Endothelial cell of umbilical vein (primary cell): ENCODE data around the gene TRMT2B. TPM values are rescaled to one million over a fixed set of nuclear protein-coding genes. Genes with fewer than 3 reads are reported as not detected.

Source experiments
- BruUV-seq: library from RNA; stranded (reverse); fragments of 400-500 nt; replicated peaks from 2 replicates; lab custom pipeline; 2021; lab: Mats Ljungman, UMichigan
- CTCF ChIA-PET: fragments of 300-600, 350-600 bp; sonication (Branson Sonifier 250); formaldehyde crosslinking; loops from one replicate; lab custom pipeline; 2021; ENCODE audit warnings: antibody characterized with exemption, inconsistent platforms; lab: Charles Lee
- POLR2A ChIA-PET: fragments of 300-600, 350-600 bp; sonication (Branson Sonifier 250); formaldehyde crosslinking; loops from one replicate; lab custom pipeline; 2021; ENCODE audit warnings: antibody characterized with exemption, inconsistent platforms; lab: Charles Lee
- DNase-seq: peaks from one replicate; pipeline ENCODE4 v3.0.0-alpha.2; 2011; ENCODE audit warnings: low read depth, low spot score
- FAIRE-seq: peaks from 2 replicates; lab custom pipeline; 2011; peaks lifted over from hg19 to GRCh38; lab: Jason Lieb, UNC
- H2AFZ ChIP-seq: 2 replicates; pipeline ENCODE4 v1.6.0; 2012; ENCODE audit warnings: low read depth, low read length, control low read depth, inconsistent platforms
- H3K27ac ChIP-seq: 2 replicates; pipeline ENCODE4 v1.5.1; 2011; ENCODE audit warnings: low read depth, mild to moderate bottlenecking, control low read depth, low read length, moderate library complexity; ENCODE audit not compliant: insufficient read depth
- H3K27me3 ChIP-seq, 2 experiments: 2 replicates each; pipeline versions ENCODE4 v1.6.0 to v1.6.1; 2011; ENCODE audit warnings: low read length in 2 of 2, mixed read lengths in 1 of 2; ENCODE audit not compliant: control insufficient read depth in 2 of 2, insufficient read depth in 2 of 2
- H3K36me3 ChIP-seq, 2 experiments: 2 replicates in 1 of 2; 3 replicates in 1 of 2; pipeline ENCODE4 v1.5.1; 2011; ENCODE audit warnings: low read length in 2 of 2, mild to moderate bottlenecking in 1 of 2, moderate library complexity in 1 of 2; ENCODE audit not compliant: control insufficient read depth in 2 of 2, insufficient read depth in 2 of 2; ENCODE audit errors: extremely low read depth in 1 of 2
- H3K4me1 ChIP-seq: 3 replicates; pipeline ENCODE4 v1.5.1; 2011; ENCODE audit warnings: mild to moderate bottlenecking, low read length; ENCODE audit not compliant: control insufficient read depth, insufficient read depth; ENCODE audit errors: extremely low read depth
- H3K4me2 ChIP-seq: 2 replicates; pipeline ENCODE4 v1.6.1; 2011; ENCODE audit warnings: low read length, control low read depth, mixed read lengths; ENCODE audit not compliant: insufficient read depth
- H3K4me3 ChIP-seq, 3 experiments: fragments of 200-600 bp in 1 of 3; sonication (generic), shearing (Covaris generic) in 1 of 3; replicated peaks in 1 of 3; 2 replicates each; pipeline ENCODE4 v1.5.1; 2011 to 2016; ENCODE audit warnings: control low read depth in 3 of 3, low read length in 3 of 3, mild to moderate bottlenecking in 2 of 3, inconsistent platforms in 1 of 3, low read depth in 1 of 3, moderate library complexity in 1 of 3; ENCODE audit not compliant: insufficient read depth in 1 of 3
- H3K79me2 ChIP-seq: 2 replicates; pipeline ENCODE4 v1.6.0; 2012; ENCODE audit warnings: low read length, inconsistent platforms; ENCODE audit not compliant: control insufficient read depth, insufficient read depth
- H3K9ac ChIP-seq: replicated peaks from 2 replicates; pipeline ENCODE3; 2011; ENCODE audit warnings: low read length, control low read depth; ENCODE audit not compliant: insufficient read depth; ENCODE audit errors: extremely low read depth
- H3K9me1 ChIP-seq: replicated peaks from 3 replicates; pipeline ENCODE4 v1.6.0; 2011; ENCODE audit warnings: mild to moderate bottlenecking, low read length; ENCODE audit not compliant: control insufficient read depth, insufficient read depth; ENCODE audit errors: extremely low read depth
- H3K9me3 ChIP-seq: replicated peaks from 2 replicates; pipeline ENCODE4 v1.5.1; 2012; ENCODE audit warnings: low read length, inconsistent platforms; ENCODE audit not compliant: control insufficient read depth, insufficient read depth
- H4K20me1 ChIP-seq: replicated peaks from 2 replicates; pipeline ENCODE3; 2011; ENCODE audit warnings: mild to moderate bottlenecking, low read length; ENCODE audit not compliant: control insufficient read depth, insufficient read depth; ENCODE audit errors: extremely low read depth
- EZH2 ChIP-seq: IDR thresholded peaks from 2 replicates; pipeline ENCODE4 v1.6.1; 2012; ENCODE audit warnings: borderline replicate concordance, low read depth, mild to moderate bottlenecking, moderate library complexity, low read length, inconsistent platforms; ENCODE audit not compliant: severe bottlenecking
- FOS ChIP-seq: IDR thresholded peaks from 2 replicates; pipeline ENCODE4 v1.6.1; 2011; ENCODE audit warnings: mild to moderate bottlenecking, low read length, moderate library complexity, borderline replicate concordance; ENCODE audit not compliant: insufficient read depth
- GATA2 ChIP-seq: IDR thresholded peaks from 2 replicates; pipeline ENCODE4 v1.7.0; 2011; ENCODE audit warnings: low read depth, mild to moderate bottlenecking, moderate library complexity, mixed read lengths, low read length; ENCODE audit not compliant: insufficient read length, insufficient read depth
- JUN ChIP-seq: IDR thresholded peaks from 2 replicates; pipeline ENCODE4 v1.6.1; 2011; ENCODE audit warnings: borderline replicate concordance, low read depth; ENCODE audit not compliant: insufficient read length, insufficient read depth
- MYC ChIP-seq: IDR thresholded peaks from one replicate; pipeline ENCODE4 v1.6.1; 2011; ENCODE audit warnings: mild to moderate bottlenecking, low read depth, low read length
- POLR2A ChIP-seq: IDR thresholded peaks from 2 replicates; pipeline ENCODE4 v1.6.1; 2012; ENCODE audit warnings: low read depth, mild to moderate bottlenecking, control low read depth, low read length
- POLR2AphosphoS5 ChIP-seq: IDR thresholded peaks from 2 replicates; pipeline ENCODE4 v1.6.1; 2012; ENCODE audit warnings: low read depth, mild to moderate bottlenecking, control low read depth, low read length, moderate library complexity; ENCODE audit not compliant: insufficient read depth
- dilution Hi-C: fragments of 300-500 bp; cut with MboI; formaldehyde crosslinking; loops from one replicate; pipeline ENCODE4 v1.15.0; 2019; ENCODE audit warnings: low sequenced_read_pairs; ENCODE audit not compliant: extremely low pct_ligation_motif_present
- intact Hi-C: fragments of 100-400 bp; cut with micrococcal nuclease; formaldehyde crosslinking; loops from one replicate; pipeline ENCODE4 v1.10.0; 2022
- polyA plus RNA-seq, 4 experiments: library from polyadenylated mRNA; depleted of rRNA in 3 of 4; stranded (reverse) in 3 of 4; unstranded in 1 of 4; fragments of >200 nt; gene quantifications; 2 replicates each; pipeline versions ENCODE4 v1.2.1 to v1.2.3, GENCODE V29; 2011 to 2012; ENCODE audit warnings: missing spikeins in 1 of 4
- total RNA-seq: library from RNA; stranded (reverse); gene quantifications from 2 replicates; pipeline ENCODE4 v1.2.3, GENCODE V29; 2021
- TF ChIP-seq, protein P1 (sequence below), 2 donors: IDR thresholded peaks; 1 replicate in 1 of 2; 2 replicates in 1 of 2; pipeline ENCODE4 v1.5.1; 2011; ENCODE audit warnings: low read length in 2 of 2, mild to moderate bottlenecking in 2 of 2, moderate library complexity in 2 of 2, control low read depth in 1 of 2, inconsistent platforms in 1 of 2, low read depth in 1 of 2; ENCODE audit not compliant: insufficient read depth in 1 of 2; ENCODE audit errors: extremely low read depth in 1 of 2
- TF ChIP-seq, protein P2 (sequence below): IDR thresholded peaks from 2 replicates; pipeline ENCODE4 v1.6.1; 2011; ENCODE audit not compliant: insufficient read depth, insufficient read length

The TRMT2B gene
- total and polyA plus RNA-seq, 2 donors (not counting 3 experiments of a cell fraction or from before 2014, with no cell fraction given), result 18.3 to 21.3 TPM

DNA sequence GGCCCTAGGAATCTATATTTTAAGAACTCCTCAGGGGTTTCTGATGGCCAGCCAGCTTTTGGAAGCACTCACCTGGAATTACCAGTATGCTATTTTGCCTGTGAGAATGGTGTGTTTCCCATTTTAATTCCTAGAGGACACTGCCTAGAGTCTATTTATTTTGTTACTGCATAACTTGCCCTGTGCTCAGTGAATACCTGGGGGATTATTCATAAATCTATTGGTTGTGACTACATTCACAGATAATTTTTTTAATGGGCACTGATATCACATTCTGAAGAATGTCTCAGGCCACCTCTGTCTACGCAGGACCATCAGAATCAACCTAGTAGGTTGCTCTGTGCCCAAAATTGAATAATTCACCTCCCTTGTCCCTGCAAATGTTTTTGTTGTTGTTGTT, 75.7 kb downstream of the TRMT2B start:
- Histone ChIP-seq H3K4me2 (no peak overlapping the region), H3K9ac (no peak overlapping the region), H3K4me3 (no peak overlapping the region), H3K9me1 (no peaks in the 10 kb centered on the region), H3K4me1 (peaks cover 17% of the 10 kb centered on the region), H3K27me3 (no peaks in the 10 kb centered on the region), H3K79me2 (no peaks in the 10 kb centered on the region), H3K27ac (no peak overlapping the region), H3K9me3 (no peaks in the 10 kb centered on the region), H2AFZ (no peak overlapping the region), H4K20me1 (no peaks in the 10 kb centered on the region), H3K36me3 (no peaks in the 10 kb centered on the region)
- CTCF ChIA-PET, result no interaction called here
- POLR2A ChIA-PET, result no interaction called here
- dilution Hi-C loops (no loop called here), intact Hi-C loops (no loop called here)
- BruUV-seq, result no TSS peak
- TF ChIP-seq FOS (no peak), POLR2AphosphoS5 (no peak), EZH2 (no peak), MYC (no peak), JUN (no peak), GATA2 (no peak), POLR2A (no peak)
- TF ChIP-seq, protein P1, sequence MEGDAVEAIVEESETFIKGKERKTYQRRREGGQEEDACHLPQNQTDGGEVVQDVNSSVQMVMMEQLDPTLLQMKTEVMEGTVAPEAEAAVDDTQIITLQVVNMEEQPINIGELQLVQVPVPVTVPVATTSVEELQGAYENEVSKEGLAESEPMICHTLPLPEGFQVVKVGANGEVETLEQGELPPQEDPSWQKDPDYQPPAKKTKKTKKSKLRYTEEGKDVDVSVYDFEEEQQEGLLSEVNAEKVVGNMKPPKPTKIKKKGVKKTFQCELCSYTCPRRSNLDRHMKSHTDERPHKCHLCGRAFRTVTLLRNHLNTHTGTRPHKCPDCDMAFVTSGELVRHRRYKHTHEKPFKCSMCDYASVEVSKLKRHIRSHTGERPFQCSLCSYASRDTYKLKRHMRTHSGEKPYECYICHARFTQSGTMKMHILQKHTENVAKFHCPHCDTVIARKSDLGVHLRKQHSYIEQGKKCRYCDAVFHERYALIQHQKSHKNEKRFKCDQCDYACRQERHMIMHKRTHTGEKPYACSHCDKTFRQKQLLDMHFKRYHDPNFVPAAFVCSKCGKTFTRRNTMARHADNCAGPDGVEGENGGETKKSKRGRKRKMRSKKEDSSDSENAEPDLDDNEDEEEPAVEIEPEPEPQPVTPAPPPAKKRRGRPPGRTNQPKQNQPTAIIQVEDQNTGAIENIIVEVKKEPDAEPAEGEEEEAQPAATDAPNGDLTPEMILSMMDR (IDR thresholded peaks at IDR 0.05; ENCODE audit: extremely low read depth in 1 of 2, insufficient read depth in 1 of 2, low read depth in 1 of 2, low read length in 2 of 2), result no peak
- TF ChIP-seq, protein P2, sequence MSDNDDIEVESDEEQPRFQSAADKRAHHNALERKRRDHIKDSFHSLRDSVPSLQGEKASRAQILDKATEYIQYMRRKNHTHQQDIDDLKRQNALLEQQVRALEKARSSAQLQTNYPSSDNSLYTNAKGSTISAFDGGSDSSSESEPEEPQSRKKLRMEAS, result no peak
- DNase-seq (no peak), FAIRE-seq (no peak)
